IMR-90 (cell line): ENCODE data around the gene TMEM219. TPM values are rescaled to one million over a fixed set of nuclear protein-coding genes. Genes with fewer than 3 reads are reported as not detected.

Source experiments
- ATAC-seq: fragments of 200-7000 bp; cut with Tn5 transposase; 2 replicates; pipeline ENCODE4 v1.9.1; 2020; ENCODE audit warnings: low read depth, mild to moderate bottlenecking, moderate library complexity
- BruUV-seq: library from RNA; stranded (reverse); fragments of 400-500 nt; replicated peaks from 2 replicates; lab custom pipeline; 2021; lab: Mats Ljungman, UMichigan
- CTCF ChIA-PET: fragments of 300-600 bp; formaldehyde crosslinking; extraction: SDS; loops from one replicate; lab custom pipeline; 2021; ENCODE audit warnings: antibody characterized with exemption; lab: Yijun Ruan, JAX
- POLR2A ChIA-PET: fragments of 300-600 bp; sonication (Branson Sonifier 250); formaldehyde crosslinking; loops from one replicate; lab custom pipeline; 2022; ENCODE audit warnings: antibody characterized with exemption; ENCODE audit not compliant: unreplicated experiment; lab: Charles Lee
- DNase-seq: peaks from one replicate; pipeline ENCODE4 v3.0.0; 2013
- H2AFZ ChIP-seq: replicated peaks from 2 replicates; pipeline ENCODE3; 2013; ENCODE audit warnings: low read length, mild to moderate bottlenecking; ENCODE audit not compliant: poor library complexity
- H2AK5ac ChIP-seq: 2 replicates; pipeline ENCODE4 v1.6.1; 2013; ENCODE audit warnings: low read depth, low read length, inconsistent platforms
- H2AK9ac ChIP-seq: replicated peaks from 2 replicates; pipeline ENCODE3; 2013; ENCODE audit warnings: mild to moderate bottlenecking, low read depth, low read length, moderate library complexity; ENCODE audit not compliant: poor library complexity
- H2BK120ac ChIP-seq: 2 replicates; pipeline ENCODE4 v1.6.1; 2013; ENCODE audit warnings: low read depth, low read length, inconsistent platforms
- H2BK15ac ChIP-seq: 3 replicates; pipeline ENCODE4 v1.6.1; 2013; ENCODE audit warnings: low read depth, low read length, inconsistent platforms
- H2BK20ac ChIP-seq: 2 replicates; pipeline ENCODE4 v1.6.1; 2013; ENCODE audit warnings: low read depth, mild to moderate bottlenecking, inconsistent platforms, low read length, moderate library complexity
- H2BK5ac ChIP-seq: 2 replicates; pipeline ENCODE4 v1.6.1; 2013; ENCODE audit warnings: mild to moderate bottlenecking, low read depth, low read length, inconsistent platforms; ENCODE audit not compliant: poor library complexity, severe bottlenecking
- H3K14ac ChIP-seq: replicated peaks from 2 replicates; pipeline ENCODE4 v1.6.1; 2013; ENCODE audit warnings: low read depth, low read length, inconsistent platforms
- H3K18ac ChIP-seq: 2 replicates; pipeline ENCODE4 v1.6.1; 2013; ENCODE audit warnings: low read depth, low read length, control low read depth
- H3K23ac ChIP-seq: 2 replicates; pipeline ENCODE4 v1.6.1; 2013; ENCODE audit warnings: low read depth, low read length, inconsistent platforms
- H3K27ac ChIP-seq: 2 replicates; pipeline ENCODE4 v1.5.1; 2013; ENCODE audit warnings: mild to moderate bottlenecking, control low read depth, low read length; ENCODE audit not compliant: insufficient read depth
- H3K27me3 ChIP-seq: 2 replicates; pipeline ENCODE4 v1.6.1; 2013; ENCODE audit warnings: low read length; ENCODE audit not compliant: control insufficient read depth, insufficient read depth
- H3K36me3 ChIP-seq: 2 replicates; pipeline ENCODE4 v1.6.1; 2013; ENCODE audit warnings: low read length, mixed read lengths; ENCODE audit not compliant: control insufficient read depth, insufficient read depth
- H3K4ac ChIP-seq: 2 replicates; pipeline ENCODE4 v1.6.1; 2013; ENCODE audit warnings: low read depth, low read length, inconsistent platforms
- H3K4me1 ChIP-seq: 2 replicates; pipeline ENCODE4 v1.6.1; 2013; ENCODE audit warnings: low read length, mixed read lengths; ENCODE audit not compliant: control insufficient read depth, insufficient read depth
- H3K4me2 ChIP-seq: 2 replicates; pipeline ENCODE4 v1.6.1; 2013; ENCODE audit warnings: low read depth, mild to moderate bottlenecking, control low read depth, low read length, moderate library complexity
- H3K4me3 ChIP-seq: 2 replicates; pipeline ENCODE4 v1.5.1; 2013; ENCODE audit warnings: low read depth, mild to moderate bottlenecking, control low read depth, low read length, moderate library complexity; ENCODE audit not compliant: insufficient read depth
- H3K56ac ChIP-seq: 2 replicates; pipeline ENCODE4 v1.6.1; 2013; ENCODE audit warnings: low read length, inconsistent platforms; ENCODE audit not compliant: insufficient read depth; ENCODE audit errors: extremely low read depth
- H3K79me1 ChIP-seq, 2 experiments: 2 replicates each; pipeline ENCODE4 v1.6.1; 2013; ENCODE audit warnings: low read length in 2 of 2, inconsistent platforms in 1 of 2, low read depth in 1 of 2
- H3K9ac ChIP-seq: 2 replicates; pipeline ENCODE4 v1.6.1; 2013; ENCODE audit warnings: low read depth, low read length, control low read depth
- H3K9me1 ChIP-seq: 2 replicates; pipeline ENCODE4 v1.6.1; 2013; ENCODE audit warnings: low read length, inconsistent platforms; ENCODE audit not compliant: insufficient read depth
- H3K9me3 ChIP-seq: 2 replicates; pipeline ENCODE4 v1.6.1; 2013; ENCODE audit warnings: low read length; ENCODE audit not compliant: control insufficient read depth, insufficient read depth
- H4K20me1 ChIP-seq: 2 replicates; pipeline ENCODE4 v1.6.1; 2013; ENCODE audit warnings: low read length, inconsistent platforms; ENCODE audit not compliant: insufficient read depth
- H4K5ac ChIP-seq: 2 replicates; pipeline ENCODE4 v1.6.1; 2013; ENCODE audit warnings: mild to moderate bottlenecking, low read depth, low read length, control low read depth
- H4K8ac ChIP-seq, 2 experiments: 2 replicates each; pipeline ENCODE4 v1.6.1; 2013; ENCODE audit warnings: low read depth in 2 of 2, low read length in 2 of 2, control low read depth in 1 of 2, inconsistent platforms in 1 of 2
- H4K91ac ChIP-seq: 2 replicates; pipeline ENCODE4 v1.6.1; 2013; ENCODE audit warnings: low read depth, low read length, inconsistent platforms; ENCODE audit not compliant: insufficient read depth
- BHLHE40 ChIP-seq: fragments of 150-350 bp; IDR thresholded peaks from 2 replicates; pipeline ENCODE4 v1.6.1; 2016; ENCODE audit warnings: mild to moderate bottlenecking, low read depth, low read length
- CEBPB ChIP-seq: IDR thresholded peaks from 2 replicates; pipeline ENCODE4 v1.6.1; 2012; ENCODE audit warnings: low read depth, low read length, improper control_type of control experiment
- CHD1 ChIP-seq: IDR thresholded peaks from 2 replicates; pipeline ENCODE4 v1.6.1; 2012; ENCODE audit warnings: low read depth, low read length, improper control_type of control experiment
- CTCF ChIP-seq: conservative IDR thresholded peaks from 2 replicates; pipeline ENCODE4 v1.5.1; 2012; ENCODE audit warnings: mild to moderate bottlenecking, low read depth, low read length, improper control_type of control experiment
- ELK1 ChIP-seq: fragments of 150-350 bp; IDR thresholded peaks from 2 replicates; pipeline ENCODE4 v1.6.1; 2016; ENCODE audit warnings: low read depth, mild to moderate bottlenecking, low read length, moderate library complexity, borderline replicate concordance
- FOS ChIP-seq: fragments of 150-350 bp; IDR thresholded peaks from 2 replicates; pipeline ENCODE4 v1.6.1; 2016; ENCODE audit warnings: low read depth, low read length
- MAFK ChIP-seq: IDR thresholded peaks from 2 replicates; pipeline ENCODE4 v1.6.1; 2012; ENCODE audit warnings: low read depth, low read length, improper control_type of control experiment
- MAZ ChIP-seq: IDR thresholded peaks from 2 replicates; pipeline ENCODE4 v1.6.1; 2012; ENCODE audit warnings: low read depth, mild to moderate bottlenecking, low read length, improper control_type of control experiment, moderate library complexity, borderline replicate concordance
- MXI1 ChIP-seq: IDR thresholded peaks from 2 replicates; pipeline ENCODE4 v1.6.1; 2012; ENCODE audit warnings: low read depth, mild to moderate bottlenecking, low read length, moderate library complexity, borderline replicate concordance
- NFE2L2 ChIP-seq: fragments of 150-350 bp; IDR thresholded peaks from 2 replicates; pipeline ENCODE4 v1.6.1; 2016; ENCODE audit warnings: low read depth, mild to moderate bottlenecking, low read length
- POLR2A ChIP-seq: IDR thresholded peaks from 2 replicates; pipeline ENCODE4 v1.6.1; 2012; ENCODE audit warnings: mild to moderate bottlenecking, low read depth, low read length
- RAD21 ChIP-seq: IDR thresholded peaks from 2 replicates; pipeline ENCODE4 v1.6.1; 2012; ENCODE audit warnings: low read length, improper control_type of control experiment
- RCOR1 ChIP-seq: IDR thresholded peaks from 2 replicates; pipeline ENCODE4 v1.6.1; 2012; ENCODE audit warnings: mild to moderate bottlenecking, low read length, improper control_type of control experiment; ENCODE audit not compliant: insufficient replicate concordance
- RFX5 ChIP-seq: IDR thresholded peaks from 2 replicates; pipeline ENCODE4 v1.8.0; 2012; ENCODE audit warnings: low read depth, mild to moderate bottlenecking, low read length, moderate library complexity
- SMC3 ChIP-seq: fragments of 150-350 bp; IDR thresholded peaks from 2 replicates; pipeline ENCODE4 v1.6.1; 2016; ENCODE audit warnings: low read depth, mild to moderate bottlenecking, antibody characterized with exemption, low read length, moderate library complexity
- USF2 ChIP-seq: fragments of 150-350 bp; IDR thresholded peaks from 2 replicates; pipeline ENCODE4 v1.6.1; 2017; ENCODE audit warnings: mild to moderate bottlenecking, antibody characterized with exemption, low read length, low read depth
- WGBS, 2 experiments: methylation state at CpG; one replicate each; pipeline versions ENCODE4 v1.1.5 to v1.1.7; 2013; ENCODE audit warnings: missing lambda C conversion rate in 2 of 2; ENCODE audit not compliant: insufficient read length in 1 of 2; ENCODE audit errors: extremely low coverage in 2 of 2; 5-methylcytosine and 5-hydroxymethylcytosine counted together
- dilution Hi-C: fragments of 300-500 bp; cut with HindIII; formaldehyde crosslinking; loops from one replicate; pipeline ENCODE4 v1.14.3; 2018; ENCODE audit warnings: low sequenced_read_pairs; ENCODE audit not compliant: unreplicated experiment
- in situ Hi-C: fragments of 300-500 bp; cut with MboI; formaldehyde crosslinking; loops from 3 replicates; pipeline ENCODE4 v1.14.3; 2019; ENCODE audit warnings: low sequenced_read_pairs, inconsistent platforms, mixed read lengths
- intact Hi-C: fragments of 100-400 bp; cut with micrococcal nuclease; formaldehyde crosslinking; loops from 2 replicates; pipeline ENCODE4 v1.10.0; 2022
- polyA plus RNA-seq, 3 experiments: library from polyadenylated mRNA; depleted of rRNA; stranded (reverse); fragments of >200 nt; gene quantifications; 2 replicates each; pipeline ENCODE4 v1.2.3, GENCODE V29; 2012; ENCODE audit warnings: low replicate concordance in 1 of 3
- total RNA-seq: library from RNA; depleted of rRNA; stranded (reverse); fragments of >200 nt; gene quantifications from 2 replicates; pipeline ENCODE4 v1.2.3, GENCODE V29; 2012

Gene TMEM219
- total and polyA plus RNA-seq, 2 of the 4 experiments (the other 2 are of a cell fraction) = 47.0 to 95.3 TPM

- Histone ChIP-seq H4K5ac (no peak overlapping the region), H4K8ac (no peak overlapping the region), H3K23ac (no peak overlapping the region), H2AK5ac (no peak overlapping the region), H3K36me3 (peaks cover 17% of the 10 kb centered on the region), H4K20me1 (peaks cover 6% of the 10 kb centered on the region; the same call in 1 of the 2 replicates), H3K79me1 (peaks cover 27 to 47% of the 10 kb centered on the region in 2 experiments), H2BK120ac (no peak overlapping the region), H3K9me1 (peaks cover 12% of the 10 kb centered on the region; the same call in 1 of the 2 replicates), H3K9ac (no peak overlapping the region), H3K4me2 (no peak overlapping the region), H2BK5ac (no peak overlapping the region), H3K4ac (no peak overlapping the region), H3K9me3 (no peaks in the 10 kb centered on the region), H3K27me3 (no peaks in the 10 kb centered on the region), H3K56ac (no peak overlapping the region), H3K18ac (no peak overlapping the region), H2BK15ac (no peak overlapping the region), H2AK9ac (no peak overlapping the region), H3K4me1 (peaks cover 10% of the 10 kb centered on the region), H3K14ac (no peak overlapping the region), H2BK20ac (no peak overlapping the region), H2AFZ (no peak overlapping the region), H3K27ac (no peak overlapping the region), H4K91ac (no peak overlapping the region), H3K4me3 (no peak overlapping the region)
- intact Hi-C loops (no loop called here), in situ Hi-C loops (no loop called here), dilution Hi-C loops (no loop called here)
- no peak for TF ChIP-seq POLR2A
- no peak for TF ChIP-seq MAFK
- no peak for TF ChIP-seq CHD1
- TF ChIP-seq MAZ = no peak
- TF ChIP-seq RAD21 = no peak
- no peak for TF ChIP-seq MXI1
- no peak for TF ChIP-seq RFX5
- TF ChIP-seq NFE2L2 = no peak
- TF ChIP-seq SMC3 = no peak
- TF ChIP-seq FOS = no peak
- TF ChIP-seq CTCF = no peak
- TF ChIP-seq RCOR1 = no peak
- no peak for TF ChIP-seq ELK1
- no peak for TF ChIP-seq BHLHE40
- TF ChIP-seq USF2 = no peak
- no peak for TF ChIP-seq CEBPB
- WGBS, 2 experiments = 93% methylated on average over 3 of the region's 12 CpGs; no CpG with 5 or more reads in 1 of the 2 experiments
- DNase-seq (no peak), ATAC-seq (no peak)
- ChIA-PET POLR2A (no interaction called here), CTCF (no interaction called here)
- BruUV-seq = no TSS peak
These were observed 38.8 kb upstream of the TMEM219 start for GRCh38 chr16:29922986-29923501.
